GM12891 (cell line): ENCODE measurements around the gene ACSF3.
A peak's percentile ranks its signal among the peaks of the same experiment; 100 is the strongest.

Source experiments
- DNase-seq: peaks from one replicate; pipeline ENCODE4 v3.0.0; 2011; ENCODE audit warnings: low spot score; ENCODE audit not compliant: insufficient read length
- FAIRE-seq: peaks from 2 replicates; lab custom pipeline; 2011; peaks lifted over from hg19 to GRCh38; lab: Jason Lieb, UNC
- PAX5 ChIP-seq: IDR thresholded peaks from 2 replicates; pipeline ENCODE4 v1.6.1; 2011; ENCODE audit warnings: low read length, moderate library complexity, mild to moderate bottlenecking; ENCODE audit not compliant: insufficient read depth, severe bottlenecking
- POLR2A ChIP-seq: IDR thresholded peaks from 2 replicates; pipeline ENCODE4 v1.6.1; 2011; ENCODE audit warnings: low read depth, low read length, control low read depth
- POLR2AphosphoS5 ChIP-seq: IDR thresholded peaks from 2 replicates; pipeline ENCODE4 v1.6.1; 2011; ENCODE audit warnings: low read depth, low read length, control low read depth
- POU2F2 ChIP-seq: IDR thresholded peaks from 2 replicates; pipeline ENCODE4 v1.6.1; 2011; ENCODE audit warnings: low read depth, mild to moderate bottlenecking, control low read depth, low read length, moderate library complexity
- SPI1 ChIP-seq: IDR thresholded peaks from 2 replicates; pipeline ENCODE4 v1.6.1; 2011; ENCODE audit warnings: low read depth, low read length, control low read depth
- TAF1 ChIP-seq: IDR thresholded peaks from 2 replicates; pipeline ENCODE4 v1.6.1; 2011; ENCODE audit warnings: low read depth, low read length, control low read depth

The ACSF3 gene

DNA sequence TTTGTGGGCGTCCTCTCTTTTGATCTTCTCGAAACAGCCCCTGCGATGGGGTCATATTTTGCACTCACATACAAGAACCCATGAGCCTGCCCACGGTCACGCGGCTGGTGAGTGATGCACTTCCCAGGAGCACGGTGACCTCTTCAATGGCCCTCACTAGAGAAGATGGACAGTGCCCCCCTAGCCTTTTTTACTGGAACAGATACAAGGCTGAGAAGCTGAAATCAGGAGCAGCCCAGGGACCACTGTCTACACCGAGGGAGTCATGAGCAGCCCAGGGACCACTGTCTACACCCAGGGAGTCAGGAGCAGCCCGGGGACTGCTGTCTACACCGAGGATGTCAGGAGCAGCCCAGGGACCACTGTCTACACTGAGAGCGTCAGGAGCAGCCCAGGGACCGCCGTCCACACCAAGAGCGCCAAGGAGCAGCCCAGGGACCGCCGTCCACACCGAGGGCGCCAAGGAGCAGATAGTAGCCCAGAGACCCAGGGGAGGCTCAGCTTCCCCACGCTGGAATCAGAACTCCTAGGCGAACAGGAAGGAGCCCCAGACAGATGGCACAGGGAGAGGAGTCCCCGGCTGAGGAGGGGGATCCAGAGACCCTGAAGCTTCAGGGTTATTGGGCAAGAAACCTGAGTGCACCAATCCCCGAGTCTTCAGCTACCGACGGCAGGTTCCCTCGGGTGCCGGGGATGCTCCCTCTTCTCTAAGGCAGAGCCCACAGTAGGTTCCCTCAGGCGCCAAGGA lies 23.7 kb downstream of the ACSF3 start:
- no peak for DNase-seq
- FAIRE-seq, result no peak
- TF ChIP-seq PAX5 (no peak), POU2F2 (no peak), TAF1 (no peak), SPI1 (no peak), POLR2A (no peak), POLR2AphosphoS5 (no peak)

- no peak for TF ChIP-seq TAF1
- TF ChIP-seq POU2F2, result no peak
- no peak for TF ChIP-seq SPI1
- no peak for TF ChIP-seq PAX5
- TF ChIP-seq POLR2A, result no peak
- no peak for TF ChIP-seq POLR2AphosphoS5
- no peak for FAIRE-seq
- DNase-seq, result no peak
These were observed 24.3 kb downstream of the ACSF3 start for GRCh38 chr16:89117975-89118289.

- TF ChIP-seq PAX5 (no peak), POLR2A (no peak), TAF1 (no peak), POU2F2 (no peak), POLR2AphosphoS5 (no peak), SPI1 (no peak)
- FAIRE-seq (no peak), DNase-seq (no peak)
These were observed 24.9 kb downstream of the ACSF3 start for GRCh38 chr16:89118361-89119165.

GRCh38 chr16:89119166-89119621 lies 25.5 kb downstream of the ACSF3 start:
- FAIRE-seq (no peak), DNase-seq (no peak)
- TF ChIP-seq SPI1, result no peak
- TF ChIP-seq POU2F2, result no peak
- TF ChIP-seq POLR2A, result no peak
- no peak for TF ChIP-seq POLR2AphosphoS5
- no peak for TF ChIP-seq PAX5
- no peak for TF ChIP-seq TAF1

DNA sequence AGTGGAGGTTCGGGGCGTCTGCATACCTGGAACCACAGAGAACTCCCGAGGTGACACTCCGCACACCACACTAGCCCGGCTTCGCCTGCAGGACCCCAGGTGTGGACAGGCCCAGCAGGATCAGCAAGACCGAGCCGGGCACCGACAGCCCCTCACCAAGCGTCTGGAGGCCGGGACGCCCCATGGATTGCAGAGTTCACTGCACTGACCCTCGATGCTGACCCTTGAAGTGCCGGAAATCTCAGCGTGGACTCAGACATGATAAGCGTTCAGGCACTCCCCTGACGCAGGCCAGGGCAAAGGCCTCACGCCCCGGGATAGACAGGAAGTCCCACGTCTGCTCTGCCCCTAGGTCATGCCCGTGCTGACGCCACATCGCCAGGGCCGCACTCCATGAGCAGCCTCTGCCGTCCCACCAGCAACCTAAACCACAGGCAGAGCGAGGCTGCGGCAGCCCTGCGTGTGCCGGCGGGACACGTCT lies 26.0 kb downstream of the ACSF3 start:
- no peak for DNase-seq
- TF ChIP-seq PAX5, result no peak
- no peak for TF ChIP-seq TAF1
- TF ChIP-seq SPI1, result no peak
- TF ChIP-seq POLR2A, result no peak
- FAIRE-seq, result no peak

DNA sequence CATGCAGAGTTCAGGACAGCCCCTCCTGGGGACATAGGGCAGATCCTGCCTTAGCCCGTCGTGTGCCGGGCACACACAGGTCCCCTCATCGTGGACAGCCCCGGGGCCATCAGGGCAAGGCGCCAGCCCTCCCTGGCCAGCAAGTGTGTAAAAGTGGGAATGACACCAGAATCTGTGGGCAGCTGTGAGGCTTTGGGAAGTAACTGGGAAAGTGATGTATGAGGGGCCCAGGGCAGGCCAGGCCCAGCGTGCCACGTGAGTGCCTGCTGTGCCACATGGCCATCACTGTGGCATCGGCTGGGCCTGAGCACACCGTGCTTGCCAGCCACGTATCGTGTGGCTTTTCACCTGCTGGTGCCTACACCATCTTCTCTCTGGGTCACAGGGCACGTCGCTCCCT lies 26.6 kb downstream of the ACSF3 start:
- FAIRE-seq (no peak), DNase-seq (no peak)
- TF ChIP-seq TAF1, result no peak
- no peak for TF ChIP-seq POLR2A
- no peak for TF ChIP-seq SPI1
- TF ChIP-seq POLR2AphosphoS5, result no peak
- no peak for TF ChIP-seq POU2F2
- no peak for TF ChIP-seq PAX5

DNA sequence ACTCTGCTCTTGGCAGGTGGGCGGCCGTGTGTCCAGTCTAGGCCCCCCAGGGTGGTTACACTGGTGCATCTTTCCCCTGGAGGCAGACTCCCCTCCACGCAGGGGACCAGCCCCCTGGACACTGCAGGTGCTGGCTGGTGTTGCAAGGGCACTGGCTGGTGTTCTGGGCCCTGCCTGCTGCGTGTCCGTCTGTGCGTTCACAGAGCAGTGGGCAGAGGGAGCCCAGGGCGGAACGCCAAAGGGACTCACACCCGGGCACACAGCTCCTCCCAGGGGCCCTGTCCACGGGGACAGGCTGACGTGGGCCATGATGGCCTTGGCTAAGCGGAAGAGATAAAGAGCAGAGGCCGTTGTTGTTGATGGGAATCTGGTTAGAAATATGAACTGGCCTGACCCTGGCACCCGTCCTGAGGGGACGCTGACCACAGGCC lies 27.3 kb downstream of the ACSF3 start:
- FAIRE-seq (no peak), DNase-seq (no peak)
- TF ChIP-seq POLR2AphosphoS5 (no peak), POU2F2 (no peak), TAF1 (no peak), PAX5 (no peak), POLR2A (no peak), SPI1 (no peak)

GRCh38 chr16:89121691-89122321 lies 28.2 kb downstream of the ACSF3 start:
- DNase-seq, result no peak
- no peak for FAIRE-seq

DNA sequence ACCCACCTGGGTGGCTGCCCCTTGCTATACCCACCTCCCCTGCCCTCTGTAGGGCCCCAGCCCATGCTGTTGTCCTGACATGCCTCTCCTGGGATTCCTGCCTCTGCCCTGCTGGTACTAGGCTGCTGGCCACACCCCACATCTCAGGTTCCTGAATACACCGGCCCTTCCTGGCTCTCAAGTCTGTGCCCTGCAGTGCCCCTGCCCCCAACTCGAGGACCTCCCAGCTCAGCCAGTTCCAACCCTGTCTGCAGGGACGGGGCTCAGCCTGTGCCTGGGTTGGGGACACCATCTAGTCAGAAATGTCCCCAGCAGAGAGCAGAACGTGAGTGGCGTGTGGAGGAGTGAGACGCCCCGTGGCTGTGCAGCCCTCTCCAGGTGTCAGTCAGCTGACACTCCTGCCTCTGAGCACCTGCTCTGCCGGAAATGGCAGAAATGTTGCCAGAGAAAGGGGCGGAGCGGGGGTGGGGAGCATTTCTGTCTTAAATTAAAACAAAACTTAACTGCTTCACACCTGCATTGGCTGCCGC lies 28.7 kb downstream of the ACSF3 start:
- peak; percentile 60 for DNase-seq
- TF ChIP-seq POU2F2 (no peak), PAX5 (no peak), POLR2A (no peak), SPI1 (no peak)
- no peak for FAIRE-seq

More at GRCh38 chr16:89121691-89122321, 28.2 kb downstream of the ACSF3 start:
- TF ChIP-seq TAF1 (no peak), POLR2AphosphoS5 (no peak), SPI1 (no peak), PAX5 (no peak), POLR2A (no peak), POU2F2 (no peak)
